Peyer's patch (tissue), 4 donors: Measurements from ENCODE around the gene SLC5A3.

Source experiments
- POLR2A ChIP-seq, 2 donors: fragments of 450-650 bp; IDR thresholded peaks; one replicate each; pipeline ENCODE4 v1.5.1; 2017; ENCODE audit warnings: antibody characterized with exemption in 2 of 2, mild to moderate bottlenecking in 2 of 2, moderate library complexity in 2 of 2
- TF ChIP-seq, protein P1 (sequence below), 6 experiments: fragments of 450-650 bp in 4 of 6; fragments of 200-600 bp in 2 of 6; sonication (generic) in 1 of 6; IDR thresholded peaks; one replicate each; pipeline ENCODE4 v1.5.1; 2017 to 2019; ENCODE audit warnings: antibody characterized with exemption in 6 of 6, mild to moderate bottlenecking in 3 of 6, moderate library complexity in 1 of 6

DNA sequence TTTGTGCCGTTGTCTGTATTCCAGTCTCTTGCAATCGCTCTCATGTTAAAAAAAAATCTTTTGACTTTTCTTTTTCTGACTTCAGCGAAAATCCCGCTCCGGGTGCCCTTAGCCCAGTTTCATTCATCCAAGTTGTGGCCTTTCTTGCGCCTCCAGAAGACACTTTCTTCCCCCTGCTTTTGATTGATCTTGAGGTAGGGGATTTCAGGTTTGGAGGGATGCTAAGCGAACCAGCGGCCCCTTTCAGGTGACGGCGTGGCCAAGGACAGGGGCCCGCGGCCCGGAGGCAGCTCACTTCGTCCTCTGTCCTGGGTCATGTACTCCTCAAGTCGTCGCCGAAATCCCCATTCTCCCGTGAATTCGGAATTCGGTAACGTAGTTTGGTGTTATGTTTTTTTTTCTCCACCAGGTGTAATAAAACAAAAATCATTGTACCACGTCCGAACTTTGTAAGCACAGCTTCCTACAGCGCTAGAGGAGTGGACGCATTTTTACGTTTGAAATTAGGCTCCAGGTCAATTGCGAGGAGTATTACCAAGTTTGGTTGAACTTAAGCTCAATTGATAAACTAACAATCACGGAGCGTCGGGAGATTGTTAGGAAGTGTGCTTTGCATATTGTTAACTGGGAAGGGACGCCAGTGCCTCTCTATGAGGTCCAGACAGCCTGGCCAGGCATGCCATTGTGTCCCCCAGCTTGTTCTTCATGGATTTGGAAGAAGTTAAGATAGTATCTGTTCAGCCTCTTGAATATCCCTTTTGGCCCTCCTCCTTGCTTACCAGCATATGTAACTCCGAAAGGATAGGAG is 1.1 kb downstream of the SLC5A3 start:
- TF ChIP-seq, protein P1, sequence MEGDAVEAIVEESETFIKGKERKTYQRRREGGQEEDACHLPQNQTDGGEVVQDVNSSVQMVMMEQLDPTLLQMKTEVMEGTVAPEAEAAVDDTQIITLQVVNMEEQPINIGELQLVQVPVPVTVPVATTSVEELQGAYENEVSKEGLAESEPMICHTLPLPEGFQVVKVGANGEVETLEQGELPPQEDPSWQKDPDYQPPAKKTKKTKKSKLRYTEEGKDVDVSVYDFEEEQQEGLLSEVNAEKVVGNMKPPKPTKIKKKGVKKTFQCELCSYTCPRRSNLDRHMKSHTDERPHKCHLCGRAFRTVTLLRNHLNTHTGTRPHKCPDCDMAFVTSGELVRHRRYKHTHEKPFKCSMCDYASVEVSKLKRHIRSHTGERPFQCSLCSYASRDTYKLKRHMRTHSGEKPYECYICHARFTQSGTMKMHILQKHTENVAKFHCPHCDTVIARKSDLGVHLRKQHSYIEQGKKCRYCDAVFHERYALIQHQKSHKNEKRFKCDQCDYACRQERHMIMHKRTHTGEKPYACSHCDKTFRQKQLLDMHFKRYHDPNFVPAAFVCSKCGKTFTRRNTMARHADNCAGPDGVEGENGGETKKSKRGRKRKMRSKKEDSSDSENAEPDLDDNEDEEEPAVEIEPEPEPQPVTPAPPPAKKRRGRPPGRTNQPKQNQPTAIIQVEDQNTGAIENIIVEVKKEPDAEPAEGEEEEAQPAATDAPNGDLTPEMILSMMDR (IDR thresholded peaks at IDR 0.05) = peak in 4 of 6 experiments; percentile 13 to 29 (median 17)
- no peak for TF ChIP-seq POLR2A (IDR thresholded peaks at IDR 0.05)
